Activated CD4-positive, alpha-beta T cell treated with anti-CD3 and anti-CD28 coated beads for 4 hours (primary cell): ENCODE results near the gene S100P.

Experiments used
- DNase-seq, 2 donors: peaks; one replicate each; pipeline ENCODE4 v3.0.0-alpha.2; 2020

The S100P gene

DNA sequence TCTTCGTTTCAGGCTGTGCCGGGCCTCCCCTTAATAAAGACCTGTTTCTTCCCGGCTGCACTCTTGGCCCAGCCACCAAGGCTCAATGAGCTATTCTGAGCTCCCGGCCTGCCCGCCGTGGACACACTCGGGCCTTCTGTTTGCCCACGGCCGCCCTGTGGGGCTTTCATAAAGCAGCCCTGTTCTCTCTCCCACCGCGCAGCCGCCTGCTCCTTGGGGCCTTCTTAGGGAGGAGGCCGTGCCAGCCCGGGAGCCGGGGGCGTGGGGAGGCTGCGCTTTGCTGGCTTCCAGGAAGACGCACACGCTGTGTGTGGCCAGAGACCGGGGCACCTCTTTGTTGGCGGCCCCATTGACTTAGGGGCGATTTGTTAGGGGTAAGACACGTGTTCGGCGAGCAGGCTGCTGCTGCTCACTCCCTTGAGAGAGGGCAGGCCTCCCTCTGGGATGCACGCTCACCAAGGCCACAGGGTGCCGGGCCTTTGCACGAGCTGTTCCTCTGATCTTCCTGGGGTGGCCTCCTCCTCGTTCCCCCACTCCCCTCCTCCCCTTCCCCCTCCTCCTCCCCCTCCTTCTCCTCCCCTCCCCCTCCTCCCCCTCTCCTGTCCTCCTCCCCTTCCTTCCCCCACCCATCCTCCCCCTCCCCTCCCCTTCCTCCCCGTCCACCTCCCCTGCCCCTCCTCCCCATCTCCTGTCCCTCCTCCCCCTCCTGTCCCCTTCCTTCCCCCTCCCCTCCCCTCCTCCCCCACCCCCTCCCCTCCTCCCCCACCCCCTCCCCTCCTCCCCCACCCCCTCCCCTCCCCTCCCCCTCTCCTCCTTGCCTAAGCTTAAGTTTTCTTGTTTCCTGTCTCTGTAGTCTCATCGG is 33.6 kb downstream of the S100P start:
- DNase-seq, result no peak

DNA sequence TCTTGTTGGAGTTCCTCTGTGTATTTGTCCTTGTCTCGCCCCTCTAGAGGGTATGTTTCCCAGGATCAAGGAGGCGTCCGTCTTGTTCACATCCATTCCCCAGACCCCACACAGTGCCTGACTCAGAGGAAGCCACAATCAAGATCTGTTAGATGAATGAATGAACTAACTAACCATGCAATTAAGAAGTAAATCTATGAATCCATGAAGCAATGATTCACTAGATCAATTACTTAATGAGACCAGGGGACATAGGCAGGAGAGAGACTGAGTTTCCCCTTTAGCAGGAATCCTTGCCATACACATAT is 34.2 kb downstream of the S100P start:
- no peak for DNase-seq

DNA sequence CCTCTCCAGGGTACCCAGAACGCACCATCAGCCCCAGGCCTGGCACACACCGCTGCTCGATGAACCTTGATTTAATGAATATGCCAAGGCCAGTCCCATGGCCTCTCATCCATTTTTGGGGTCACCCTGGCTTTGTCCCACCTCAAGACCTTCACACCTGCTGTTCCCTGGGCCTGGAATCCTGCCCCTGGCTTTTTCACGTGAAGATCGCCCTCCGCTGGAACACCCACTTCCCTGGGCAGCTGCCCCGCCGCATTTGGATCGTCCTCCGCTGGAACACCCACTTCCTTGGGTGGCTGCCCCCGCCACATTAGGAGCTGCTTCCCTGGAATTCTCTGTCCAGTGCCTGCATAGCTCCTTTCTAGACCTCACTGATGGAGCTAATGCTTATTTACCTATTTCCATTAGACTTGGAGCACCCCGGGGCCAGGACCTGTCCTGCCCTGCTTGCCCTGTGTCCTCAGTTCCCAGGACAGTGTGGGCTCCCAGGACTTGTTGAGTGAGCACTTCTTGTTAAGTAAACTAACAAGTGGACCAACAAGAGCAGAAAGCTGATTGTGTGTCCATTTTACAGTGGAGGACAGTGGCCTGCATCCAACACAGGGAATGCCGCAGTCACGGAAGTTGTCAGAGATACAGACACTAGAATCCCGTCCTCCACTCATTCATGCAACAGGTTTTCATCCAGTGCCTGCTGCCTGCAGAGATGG is 34.8 kb downstream of the S100P start:
- DNase-seq, result no peak

DNA sequence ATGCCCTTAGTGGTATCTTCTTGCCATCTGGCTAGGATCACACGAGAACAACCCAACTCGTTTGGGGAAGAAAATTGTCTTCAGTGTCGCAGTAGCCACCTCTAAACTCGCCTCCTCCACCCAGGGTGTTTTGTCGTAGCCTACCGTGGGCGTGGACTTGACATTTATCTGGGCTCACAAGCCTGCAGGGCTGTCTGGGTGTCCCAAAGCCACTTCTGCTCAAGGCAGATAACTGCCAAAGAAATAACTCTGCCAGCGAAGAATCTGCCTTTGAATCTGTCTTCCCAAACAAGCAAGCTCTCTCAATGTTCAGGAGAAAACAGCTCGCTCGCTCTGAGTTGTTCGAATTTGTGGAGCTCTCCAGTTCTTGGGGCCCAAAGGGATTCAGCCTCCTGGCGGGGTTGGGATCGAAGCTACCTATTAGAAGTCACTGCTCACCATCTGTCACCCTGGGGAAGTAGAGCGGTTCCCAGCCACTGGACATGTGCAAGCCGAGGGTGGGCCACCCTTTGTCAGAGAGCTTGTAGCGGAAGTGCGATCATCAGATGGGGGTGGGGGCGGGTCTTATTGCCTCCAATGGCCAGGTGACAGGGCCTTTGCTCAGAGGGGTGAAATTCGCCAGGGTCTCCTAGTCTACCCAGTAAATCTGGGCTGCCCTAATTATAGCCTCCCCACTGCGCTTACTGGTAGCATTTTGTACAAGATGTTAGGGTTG is 37.1 kb downstream of the S100P start:
- no peak for DNase-seq

DNA sequence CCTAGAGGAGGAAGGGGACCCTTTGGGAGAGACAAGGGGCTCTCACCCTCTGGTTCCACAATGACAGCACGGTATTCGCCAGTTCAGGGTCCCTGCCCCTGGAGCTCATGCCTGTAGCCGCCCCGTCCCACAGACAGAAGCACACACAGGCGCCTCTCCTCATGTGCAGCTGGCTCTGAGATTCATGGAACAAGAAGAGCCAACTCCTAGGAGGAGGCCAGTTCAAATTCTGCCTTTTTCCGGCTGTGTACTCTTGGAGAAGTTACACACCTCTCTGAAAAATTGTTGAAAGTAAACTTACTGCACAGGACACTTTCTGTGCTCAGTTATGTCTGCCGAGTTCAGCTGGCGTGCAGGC is 37.6 kb downstream of the S100P start:
- DNase-seq, result no peak

DNA sequence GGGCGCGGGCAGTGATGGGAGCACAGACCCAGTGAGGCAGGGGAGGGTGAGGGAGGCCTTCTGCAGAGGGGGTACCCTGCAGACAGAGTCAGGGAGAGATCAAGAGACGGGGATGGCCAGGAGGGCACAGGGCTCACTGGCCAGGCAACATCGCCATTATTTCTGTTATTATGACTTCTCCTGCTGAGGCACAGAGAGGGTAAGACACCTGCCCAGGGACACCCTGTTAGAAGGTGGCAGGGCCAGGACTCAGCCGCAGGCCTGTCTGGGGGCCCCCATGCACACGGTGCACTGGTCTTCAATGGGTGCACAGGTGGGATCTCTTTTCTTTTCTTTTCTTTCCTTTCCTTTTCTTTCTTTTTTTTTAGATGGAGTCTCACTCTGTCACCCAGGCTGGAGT is 38.1 kb downstream of the S100P start:
- no peak for DNase-seq

DNA sequence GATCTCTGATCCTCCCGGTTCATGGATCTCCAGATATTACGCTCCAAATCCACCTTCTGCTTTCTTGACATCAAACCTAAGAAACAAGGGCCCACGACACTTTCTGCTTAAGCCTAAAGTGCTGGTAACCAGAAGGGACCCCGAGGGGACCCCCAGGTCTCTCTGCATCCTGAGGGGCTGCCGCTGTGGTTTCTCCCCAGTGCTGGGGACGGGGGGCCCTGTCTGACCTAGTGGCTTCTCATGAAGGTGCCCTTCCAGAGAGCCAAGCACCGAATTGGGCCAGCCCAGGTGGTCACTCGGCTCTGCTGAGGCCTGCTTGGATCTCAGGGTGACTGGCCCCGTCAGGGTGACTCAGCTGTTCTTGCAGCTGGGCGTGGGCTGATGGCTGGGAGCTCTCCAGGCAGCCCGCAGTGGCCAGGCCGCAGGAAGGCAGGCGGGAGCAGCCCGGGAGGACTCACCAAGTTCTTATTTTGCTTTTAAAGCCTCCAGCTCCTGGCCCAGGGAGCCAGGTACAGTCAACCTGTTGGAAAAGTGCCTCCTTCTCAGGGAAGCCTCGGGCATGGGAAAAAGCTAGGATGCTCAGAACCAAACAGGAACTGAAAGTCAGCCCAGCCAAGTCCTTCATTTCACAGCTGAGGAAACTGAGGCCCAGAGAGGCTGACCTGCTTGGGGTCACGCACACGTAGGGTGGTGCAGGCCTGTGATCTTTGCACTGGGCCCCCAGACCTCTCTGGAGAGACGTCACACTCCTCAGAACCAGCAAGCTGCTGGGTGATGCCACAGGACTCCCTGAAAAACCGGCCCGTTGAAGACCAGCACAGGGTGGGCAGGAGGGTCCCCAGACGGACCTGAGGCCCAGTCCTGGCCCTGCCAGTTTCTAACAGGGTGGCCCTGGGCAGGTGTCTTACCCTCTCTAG is 39.0 kb downstream of the S100P start:
- no peak for DNase-seq

DNA sequence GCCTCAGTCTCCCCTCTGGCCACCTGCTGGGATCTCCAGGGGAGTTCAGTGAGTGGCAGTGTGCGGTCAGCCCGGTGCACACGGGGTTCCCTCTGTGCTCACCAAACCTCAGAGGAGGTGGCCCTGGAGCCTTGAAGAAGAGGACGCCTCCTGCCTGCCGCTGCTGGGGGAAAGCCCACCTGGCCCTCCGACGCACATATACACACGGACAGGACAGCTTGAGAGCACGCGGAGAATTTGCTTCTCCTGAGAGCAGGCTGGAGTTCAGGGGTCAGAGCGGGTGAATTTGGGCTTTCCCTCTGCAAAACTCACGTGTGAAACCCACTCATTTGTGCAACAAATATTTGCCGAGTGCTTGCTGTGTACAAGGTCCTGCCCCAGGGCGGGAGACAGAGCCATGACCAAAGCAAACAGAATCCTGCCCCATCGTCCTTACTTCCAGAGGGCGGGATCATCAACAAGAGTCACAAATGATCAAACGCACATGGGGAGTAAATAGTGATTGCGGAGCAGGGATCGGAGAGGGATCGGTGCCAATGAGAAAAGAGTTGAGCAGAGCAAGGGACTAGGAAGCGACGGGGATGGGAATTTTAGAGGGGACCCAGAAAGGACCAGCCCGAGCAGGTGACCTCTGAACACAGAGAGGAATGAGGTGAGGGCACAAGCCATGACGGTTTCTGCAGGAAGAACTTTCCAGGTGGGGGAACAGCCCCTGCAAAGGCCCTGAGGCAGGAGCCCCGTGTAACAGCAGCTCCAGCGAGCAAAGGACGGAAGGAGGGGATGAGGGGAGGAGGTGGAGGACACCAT is 39.9 kb downstream of the S100P start:
- DNase-seq, result no peak

DNA sequence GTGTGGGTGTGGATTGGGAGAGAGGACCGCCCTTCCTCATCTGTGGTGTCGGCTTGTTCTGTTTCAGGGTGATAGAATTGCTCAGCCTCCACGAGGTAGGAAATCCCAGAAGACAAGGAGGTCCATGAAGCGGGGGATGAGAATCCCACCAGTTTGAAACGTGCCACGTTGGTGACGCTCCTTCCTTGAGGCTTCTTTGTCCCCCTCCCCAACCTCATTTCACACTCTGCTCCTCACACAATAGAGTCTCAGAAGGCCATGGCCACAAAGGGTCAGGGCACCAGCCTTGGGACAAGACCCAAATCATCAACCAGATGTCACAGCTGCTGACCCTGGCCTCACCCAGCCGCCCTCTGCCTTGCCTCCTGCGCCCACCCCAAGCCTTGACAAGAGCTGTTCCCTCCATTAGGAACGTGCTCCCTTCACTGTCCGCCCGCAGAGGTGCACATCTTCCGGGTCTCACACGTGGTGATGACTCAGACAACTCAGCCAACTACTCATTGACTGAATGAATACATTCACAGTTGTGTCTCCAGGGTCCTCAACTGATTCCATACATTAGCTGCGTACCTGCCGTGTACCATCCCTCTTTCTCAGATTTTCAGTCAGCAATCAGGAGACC is 40.6 kb downstream of the S100P start:
- DNase-seq, result no peak

DNA sequence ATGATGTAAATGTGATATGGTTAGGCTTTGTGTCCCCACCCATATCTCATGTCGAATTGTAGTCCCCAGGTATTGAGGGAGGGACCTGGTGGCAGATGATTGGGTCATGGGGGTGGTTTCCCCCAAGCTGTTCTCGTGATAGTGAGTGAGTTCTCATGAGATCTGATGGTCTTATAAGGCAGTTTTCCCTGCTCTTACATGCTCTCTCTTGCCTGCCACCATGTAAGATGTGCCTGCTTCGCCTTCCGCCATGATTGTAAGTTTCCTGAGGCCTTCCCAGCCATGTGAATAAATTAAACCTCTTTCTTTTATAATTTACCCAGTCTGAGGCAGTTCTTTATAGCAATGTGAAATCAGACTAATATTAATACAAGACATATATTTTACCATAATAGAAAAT is 46.2 kb downstream of the S100P start:
- DNase-seq, result no peak

DNA sequence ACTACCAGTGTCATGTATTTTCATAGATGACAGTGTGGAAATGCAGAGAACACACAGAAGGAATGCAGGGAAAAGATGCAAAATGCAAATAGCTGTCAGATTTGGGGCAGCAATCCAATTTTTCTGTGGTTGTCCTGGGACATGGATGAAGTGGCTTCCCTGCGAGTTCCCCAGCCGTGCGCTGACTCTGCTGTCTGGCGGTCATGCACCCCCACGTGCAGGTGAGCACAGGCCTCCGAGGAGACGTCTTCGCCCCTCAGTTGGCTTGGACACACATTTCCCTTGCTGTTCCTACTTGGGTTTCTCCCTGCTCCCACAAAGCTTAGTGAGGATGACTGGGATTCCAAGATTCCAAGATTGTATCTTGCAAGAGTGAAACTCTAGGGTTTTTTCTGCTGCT is 46.7 kb downstream of the S100P start:
- DNase-seq, result no peak

DNA sequence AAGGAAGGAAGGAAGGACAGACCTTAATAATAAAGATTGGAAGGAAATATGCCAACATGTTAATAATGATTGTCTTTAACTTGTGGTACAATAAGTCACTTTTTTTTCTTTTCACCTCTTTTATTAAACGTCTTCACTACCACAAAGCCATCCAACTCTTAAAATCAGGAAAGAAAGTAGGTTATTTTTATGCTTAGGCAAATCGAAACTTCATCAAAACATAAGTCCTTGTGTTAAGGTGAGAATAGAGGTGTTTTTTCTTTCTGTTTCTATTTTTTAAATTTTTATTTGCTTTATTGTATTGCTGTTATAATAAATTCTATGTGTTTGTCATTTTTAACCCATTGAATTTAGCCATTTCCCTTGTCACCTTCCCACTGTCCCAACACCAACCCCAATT is 48.8 kb downstream of the S100P start:
- DNase-seq, result no peak

DNA sequence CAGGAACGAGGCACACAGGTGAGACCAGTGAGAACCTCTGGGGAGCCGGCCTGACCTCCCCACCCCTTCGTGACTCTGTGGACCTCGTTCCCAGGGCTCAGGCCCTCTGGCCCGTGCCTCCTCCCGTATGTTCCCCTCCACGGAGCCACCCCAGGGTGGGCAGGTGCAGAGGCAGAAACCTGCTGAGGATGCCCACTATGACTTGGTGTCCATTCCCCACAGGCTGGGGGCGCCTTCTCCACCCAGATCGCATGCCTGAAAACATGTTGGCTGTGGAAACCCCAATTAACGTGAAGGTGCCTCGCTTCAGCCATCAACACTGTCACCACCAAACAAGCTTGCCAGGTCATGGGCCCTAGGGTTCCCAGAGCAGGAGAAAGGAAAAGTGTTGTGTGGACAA is 49.3 kb downstream of the S100P start:
- no peak for DNase-seq
